ENCODE results near the gene ZNF80. TPM values are rescaled to one million over a fixed set of nuclear protein-coding genes. Genes with fewer than 3 reads are reported as not detected.

The ZNF80 gene
- polyA plus RNA-seq, 2 of the 4 experiments (the other 2 are of a cell fraction) = not detected

DNA sequence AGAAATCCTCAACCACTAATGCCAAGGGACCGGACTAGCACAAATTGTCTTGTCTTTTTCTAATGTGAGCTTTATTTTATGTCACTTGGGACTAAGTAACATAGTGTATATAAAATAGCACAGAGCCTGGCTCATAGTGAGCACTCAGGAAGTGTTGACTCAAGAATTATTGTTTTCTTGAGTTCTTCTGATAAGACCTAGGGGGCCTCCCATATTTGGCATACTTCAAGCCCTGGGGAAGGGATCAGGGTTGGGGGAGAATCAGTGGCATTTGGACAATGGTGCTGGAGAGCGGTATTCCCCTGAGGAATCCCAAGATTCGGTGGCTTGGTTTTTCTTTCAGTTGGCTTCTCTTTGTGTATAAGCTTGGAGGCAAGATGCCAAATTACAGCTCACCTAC lies 19.4 kb downstream of the ZNF80 start (continued):
- no peak for TF ChIP-seq HOXB13 (CRISPR knock-in tag; IDR thresholded peaks at IDR 0.05; ENCODE audit: low read depth)
- no peak for TF ChIP-seq CBX8 (IDR thresholded peaks at IDR 0.05)

DNA sequence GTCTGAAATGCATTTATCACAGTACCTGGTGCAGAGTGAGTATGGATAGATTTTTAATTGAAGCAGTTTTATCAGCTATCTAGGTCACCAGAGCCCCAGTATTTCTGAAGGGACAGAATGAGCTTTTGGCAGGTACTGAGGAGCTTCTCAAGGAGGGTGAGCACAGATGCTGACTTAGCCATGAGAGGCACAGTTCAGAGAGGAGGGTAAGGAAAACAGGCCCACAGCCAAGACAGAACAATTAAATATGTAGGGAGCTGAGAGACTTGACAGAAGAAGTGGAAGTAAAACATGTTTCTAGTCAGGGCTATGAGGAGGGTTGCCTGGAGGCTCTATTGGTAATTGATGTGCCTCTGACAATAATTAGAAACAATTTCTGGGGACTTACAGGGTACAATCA lies 20.1 kb downstream of the ZNF80 start:
- no peak for DNase-seq (ENCODE audit: low read depth in 1 of 2, low spot score in 1 of 2)
- ATAC-seq = no peak
- Histone ChIP-seq H3K4me2 (no peak overlapping the region), H3K4me1 (no peaks in the 10 kb centered on the region), H3K4me3 (no peak overlapping the region), H3K27ac (no peak overlapping the region), H3K9me3 (no peaks in the 10 kb centered on the region)
- CTCF ChIA-PET = no interaction called here
- FAIRE-seq = no peak
- POLR2A ChIA-PET = no interaction called here
- no peak for TF ChIP-seq HEYL (CRISPR knock-in tag; IDR thresholded peaks at IDR 0.05)
- TF ChIP-seq PHF8 (IDR thresholded peaks at IDR 0.05; ENCODE audit: borderline replicate concordance, low read depth) = no peak
- TF ChIP-seq HOXB5 (CRISPR knock-in tag; IDR thresholded peaks at IDR 0.05) = no peak
- TF ChIP-seq MYC (IDR thresholded peaks at IDR 0.05; ENCODE audit: borderline replicate concordance, low read length) = no peak
- no peak for TF ChIP-seq NR3C1 (IDR thresholded peaks at IDR 0.05)
- TF ChIP-seq RFX5 (IDR thresholded peaks at IDR 0.05) = no peak
- no peak for TF ChIP-seq TP53 (CRISPR knock-in tag; IDR thresholded peaks at IDR 0.05)

DNA sequence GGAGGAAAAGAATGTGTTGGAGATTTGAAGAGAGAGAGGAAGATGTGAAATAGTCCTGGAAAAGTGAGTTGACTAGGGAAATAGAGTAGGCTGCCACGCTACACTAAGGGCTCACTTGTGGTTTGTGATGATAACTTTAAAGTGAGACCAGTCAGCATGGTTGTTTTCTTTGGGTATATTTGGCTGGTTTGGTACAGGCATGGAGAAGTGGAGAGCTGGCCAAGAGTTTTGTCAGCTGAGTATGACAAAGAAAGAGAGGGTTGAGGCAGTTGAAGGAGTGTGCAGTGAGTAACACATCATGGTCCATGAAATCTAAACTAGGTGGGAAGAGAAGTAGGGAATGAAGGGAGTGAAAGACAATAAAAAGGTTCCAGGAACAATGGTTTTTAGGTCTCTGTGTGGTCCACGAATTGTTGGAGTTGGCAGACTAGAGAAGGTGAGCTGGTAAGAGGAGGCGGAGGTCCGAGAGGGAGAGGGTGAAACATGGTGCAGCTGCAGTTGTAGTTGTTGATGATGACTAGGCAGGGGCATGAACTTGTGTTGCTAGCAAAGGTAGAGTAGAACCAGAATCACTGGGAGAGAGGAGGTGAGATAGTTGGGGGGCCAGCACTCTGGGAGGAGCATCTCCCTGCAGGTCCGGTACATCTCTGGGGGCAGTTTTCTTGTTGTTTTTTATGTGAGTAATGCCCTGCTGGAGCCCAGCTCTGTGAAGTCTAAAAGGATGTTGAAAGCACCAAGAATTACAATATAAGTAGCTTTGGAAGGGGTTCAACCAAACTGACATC lies 21.0 kb downstream of the ZNF80 start:
- Histone ChIP-seq H3K4me3 (no peak overlapping the region), H3K4me1 (no peaks in the 10 kb centered on the region), H3K27ac (no peak overlapping the region), H3K4me2 (no peak overlapping the region), H3K9me3 (no peaks in the 10 kb centered on the region)
- TF ChIP-seq TFCP2L1 (CRISPR knock-in tag; IDR thresholded peaks at IDR 0.05) (no peak), MAZ (IDR thresholded peaks at IDR 0.05; ENCODE audit: borderline replicate concordance, low read depth, low read length) (no peak), RNF2 (IDR thresholded peaks at IDR 0.05; ENCODE audit: borderline replicate concordance, low read depth) (no peak), CBX8 (IDR thresholded peaks at IDR 0.05) (no peak), FOSL2 (IDR thresholded peaks at IDR 0.05) (no peak), FOSL2 (CRISPR knock-in tag; IDR thresholded peaks at IDR 0.05) (no peak), JUNB (IDR thresholded peaks at IDR 0.05) (no peak)
- TF ChIP-seq, protein P1, sequence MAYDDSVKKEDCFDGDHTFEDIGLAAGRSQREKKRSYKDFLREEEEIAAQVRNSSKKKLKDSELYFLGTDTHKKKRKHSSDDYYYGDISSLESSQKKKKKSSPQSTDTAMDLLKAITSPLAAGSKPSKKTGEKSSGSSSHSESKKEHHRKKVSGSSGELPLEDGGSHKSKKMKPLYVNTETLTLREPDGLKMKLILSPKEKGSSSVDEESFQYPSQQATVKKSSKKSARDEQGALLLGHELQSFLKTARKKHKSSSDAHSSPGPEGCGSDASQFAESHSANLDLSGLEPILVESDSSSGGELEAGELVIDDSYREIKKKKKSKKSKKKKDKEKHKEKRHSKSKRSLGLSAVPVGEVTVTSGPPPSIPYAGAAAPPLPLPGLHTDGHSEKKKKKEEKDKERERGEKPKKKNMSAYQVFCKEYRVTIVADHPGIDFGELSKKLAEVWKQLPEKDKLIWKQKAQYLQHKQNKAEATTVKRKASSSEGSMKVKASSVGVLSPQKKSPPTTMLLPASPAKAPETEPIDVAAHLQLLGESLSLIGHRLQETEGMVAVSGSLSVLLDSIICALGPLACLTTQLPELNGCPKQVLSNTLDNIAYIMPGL (CRISPR knock-in tag; IDR thresholded peaks at IDR 0.05; ENCODE audit: borderline replicate concordance) = no peak
- TF ChIP-seq, protein P2, sequence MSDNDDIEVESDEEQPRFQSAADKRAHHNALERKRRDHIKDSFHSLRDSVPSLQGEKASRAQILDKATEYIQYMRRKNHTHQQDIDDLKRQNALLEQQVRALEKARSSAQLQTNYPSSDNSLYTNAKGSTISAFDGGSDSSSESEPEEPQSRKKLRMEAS (IDR thresholded peaks at IDR 0.05) = no peak
- FAIRE-seq (no peak), DNase-seq (ENCODE audit: low read depth in 1 of 2, low spot score in 1 of 2) (no peak), ATAC-seq (no peak)
- WGBS (ENCODE audit: missing lambda C conversion rate) = 38% methylated on average over 5 of the region's 5 CpGs
- POLR2A ChIA-PET = no interaction called here
- CTCF ChIA-PET = interaction anchor here (0.8 kb wide), 1 partner anchor 75 kb away, joined by 3 read pairs; no protein-coding TSS in a partner anchor

DNA sequence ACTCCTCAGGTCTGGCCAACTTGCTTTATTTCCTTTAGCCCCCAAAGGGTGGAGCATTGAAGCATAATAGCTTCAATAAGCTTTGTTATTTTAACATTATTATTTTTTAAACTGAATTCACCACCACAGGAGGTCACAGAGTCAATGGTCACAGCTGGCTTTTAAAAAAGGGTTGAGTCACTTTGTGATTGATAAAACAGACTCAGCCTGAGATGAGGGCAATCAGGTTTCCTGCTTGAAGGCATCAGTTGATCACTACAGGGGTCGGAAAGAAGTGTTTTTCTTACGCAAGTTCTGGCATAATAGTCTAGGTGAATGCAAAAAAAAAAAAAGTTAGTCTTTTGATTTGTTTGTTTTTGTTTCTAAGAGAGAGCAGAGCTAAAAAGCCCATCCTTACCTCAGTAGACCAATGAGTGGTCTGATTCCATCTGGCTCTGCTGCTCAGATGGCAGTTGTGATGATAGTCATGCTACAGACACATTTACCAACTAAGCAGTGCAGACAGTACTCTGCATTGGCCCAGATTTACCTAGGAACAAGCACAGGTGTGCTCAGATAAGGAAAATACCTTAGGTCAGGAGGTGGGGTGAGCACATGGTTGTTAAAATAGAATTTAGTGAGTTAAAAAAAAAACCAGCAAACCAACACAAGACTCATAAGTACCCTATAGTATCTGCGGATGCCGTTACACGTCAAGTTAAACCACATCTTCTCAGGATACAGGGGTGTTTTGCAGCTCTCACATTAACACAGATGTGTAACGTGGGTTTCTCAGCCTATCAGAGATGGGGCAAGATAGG lies 22.6 kb downstream of the ZNF80 start:
- H3K4me3 ChIP-seq = no peak overlapping the region
- FAIRE-seq = no peak
- TF ChIP-seq CBX8 (IDR thresholded peaks at IDR 0.05) = no peak
- no peak for TF ChIP-seq POLR2A (IDR thresholded peaks at IDR 0.05; ENCODE audit: low read length)
- TF ChIP-seq JUN (IDR thresholded peaks at IDR 0.05) = no peak
- no peak for TF ChIP-seq RNF2 (IDR thresholded peaks at IDR 0.05; ENCODE audit: borderline replicate concordance, low read depth)
- no peak for TF ChIP-seq GATA3 (IDR thresholded peaks at IDR 0.05; ENCODE audit: borderline replicate concordance)
- no peak for TF ChIP-seq SREBF2 (IDR thresholded peaks at IDR 0.05)
- no peak for TF ChIP-seq EP300 (IDR thresholded peaks at IDR 0.05)
- TF ChIP-seq, protein P3, sequence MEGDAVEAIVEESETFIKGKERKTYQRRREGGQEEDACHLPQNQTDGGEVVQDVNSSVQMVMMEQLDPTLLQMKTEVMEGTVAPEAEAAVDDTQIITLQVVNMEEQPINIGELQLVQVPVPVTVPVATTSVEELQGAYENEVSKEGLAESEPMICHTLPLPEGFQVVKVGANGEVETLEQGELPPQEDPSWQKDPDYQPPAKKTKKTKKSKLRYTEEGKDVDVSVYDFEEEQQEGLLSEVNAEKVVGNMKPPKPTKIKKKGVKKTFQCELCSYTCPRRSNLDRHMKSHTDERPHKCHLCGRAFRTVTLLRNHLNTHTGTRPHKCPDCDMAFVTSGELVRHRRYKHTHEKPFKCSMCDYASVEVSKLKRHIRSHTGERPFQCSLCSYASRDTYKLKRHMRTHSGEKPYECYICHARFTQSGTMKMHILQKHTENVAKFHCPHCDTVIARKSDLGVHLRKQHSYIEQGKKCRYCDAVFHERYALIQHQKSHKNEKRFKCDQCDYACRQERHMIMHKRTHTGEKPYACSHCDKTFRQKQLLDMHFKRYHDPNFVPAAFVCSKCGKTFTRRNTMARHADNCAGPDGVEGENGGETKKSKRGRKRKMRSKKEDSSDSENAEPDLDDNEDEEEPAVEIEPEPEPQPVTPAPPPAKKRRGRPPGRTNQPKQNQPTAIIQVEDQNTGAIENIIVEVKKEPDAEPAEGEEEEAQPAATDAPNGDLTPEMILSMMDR (IDR thresholded peaks at IDR 0.05) = no peak
- TF ChIP-seq RFX5 (IDR thresholded peaks at IDR 0.05) = no peak
- TF ChIP-seq ZNF302 (CRISPR knock-in tag; IDR thresholded peaks at IDR 0.05) = no peak
- no peak for TF ChIP-seq FOSB (CRISPR knock-in tag; IDR thresholded peaks at IDR 0.05)
- TF ChIP-seq PHF8 (IDR thresholded peaks at IDR 0.05; ENCODE audit: borderline replicate concordance, low read depth) = no peak
- TF ChIP-seq POLR2AphosphoS2 (conservative IDR thresholded peaks at IDR 0.05; ENCODE audit: low read length) = no peak
- no peak for TF ChIP-seq TP53 (CRISPR knock-in tag; IDR thresholded peaks at IDR 0.05)
- TF ChIP-seq RAD21 (conservative IDR thresholded peaks at IDR 0.05 in 1 of 2, IDR thresholded peaks at IDR 0.05 in 1 of 2) = no peak
- H3K27ac ChIP-seq = no peak overlapping the region
- POLR2A ChIA-PET = no interaction called here
- H3K9me3 ChIP-seq = no peaks in the 10 kb centered on the region
- H3K4me1 ChIP-seq = no peaks in the 10 kb centered on the region
- H3K4me2 ChIP-seq = peak overlapping the region; percentile 48; the same call in 1 of the 3 replicates
- no peak for DNase-seq (ENCODE audit: low read depth in 1 of 2, low spot score in 1 of 2)
- 62% methylated on average over 6 of the region's 6 CpGs for WGBS (ENCODE audit: missing lambda C conversion rate)
- ATAC-seq = no peak
- CTCF ChIA-PET = no interaction called here
